GM11168 (cell line): ENCODE measurements around the gene TRPV5.

Experiments used
- in situ Hi-C: fragments of 300-500 bp; cut with MboI; formaldehyde crosslinking; loops from one replicate; pipeline ENCODE4 v1.12.0; 2022; ENCODE audit warnings: low sequenced_read_pairs; ENCODE audit not compliant: unreplicated experiment

Gene TRPV5

DNA sequence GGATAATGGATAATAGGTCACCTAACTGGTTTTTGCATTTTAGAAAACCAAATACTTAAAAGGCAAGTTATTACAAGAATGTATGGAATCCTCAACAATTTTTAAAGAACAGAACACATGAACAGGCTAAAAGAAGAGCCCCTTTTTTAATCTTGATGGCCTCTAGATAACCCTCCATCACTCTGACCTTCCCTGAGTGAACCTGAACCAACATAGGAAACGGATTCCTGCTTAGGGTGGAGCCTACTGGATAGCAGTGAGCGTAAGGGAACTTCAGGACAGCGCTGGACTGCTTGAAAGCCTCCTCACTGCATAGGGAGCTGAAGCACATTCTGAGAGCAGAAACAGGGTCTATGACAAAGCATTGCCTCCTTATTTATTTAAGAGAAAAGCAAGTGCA is 20.5 kb downstream of the TRPV5 start:
- in situ Hi-C loops = no loop called here

DNA sequence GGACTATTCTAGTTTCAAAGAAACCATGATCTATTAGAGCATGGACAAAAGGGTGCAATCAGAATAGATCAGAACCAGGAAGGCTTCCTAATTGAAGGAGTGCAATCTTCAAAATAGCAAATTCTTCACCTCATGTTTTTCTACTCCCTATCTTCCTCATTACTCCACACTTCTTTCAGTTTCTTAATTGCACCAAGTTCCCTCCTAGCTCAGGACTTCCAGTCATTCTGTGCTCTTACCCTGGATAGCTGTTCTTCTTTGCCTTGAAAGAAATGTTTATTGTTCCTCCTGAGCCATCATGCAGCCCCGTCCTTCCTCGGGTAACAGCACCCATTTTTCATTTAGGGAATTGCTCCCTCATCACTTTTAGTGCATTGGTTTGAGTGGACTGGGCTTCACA is 23.1 kb downstream of the TRPV5 start:
- in situ Hi-C loops = no loop called here

DNA sequence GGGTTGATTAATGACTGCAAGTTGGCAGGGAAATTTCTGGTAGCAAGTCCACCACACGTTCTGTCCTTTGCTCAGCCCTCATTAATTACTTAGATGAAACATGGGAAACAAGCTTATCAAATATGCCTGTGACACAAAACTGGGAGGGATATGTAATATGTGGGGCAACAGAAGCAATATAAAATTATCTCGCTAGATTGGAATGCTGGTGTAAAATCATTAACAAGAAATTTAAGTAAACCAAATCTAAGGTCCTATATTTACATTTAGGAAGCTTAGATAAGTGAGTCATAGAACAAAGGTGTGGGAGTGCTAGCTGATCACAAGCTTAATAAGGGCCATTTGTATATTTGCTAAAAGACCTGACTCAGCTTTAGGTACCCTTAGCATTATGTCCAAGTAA is 23.5 kb downstream of the TRPV5 start:
- in situ Hi-C loops = no loop called here

DNA sequence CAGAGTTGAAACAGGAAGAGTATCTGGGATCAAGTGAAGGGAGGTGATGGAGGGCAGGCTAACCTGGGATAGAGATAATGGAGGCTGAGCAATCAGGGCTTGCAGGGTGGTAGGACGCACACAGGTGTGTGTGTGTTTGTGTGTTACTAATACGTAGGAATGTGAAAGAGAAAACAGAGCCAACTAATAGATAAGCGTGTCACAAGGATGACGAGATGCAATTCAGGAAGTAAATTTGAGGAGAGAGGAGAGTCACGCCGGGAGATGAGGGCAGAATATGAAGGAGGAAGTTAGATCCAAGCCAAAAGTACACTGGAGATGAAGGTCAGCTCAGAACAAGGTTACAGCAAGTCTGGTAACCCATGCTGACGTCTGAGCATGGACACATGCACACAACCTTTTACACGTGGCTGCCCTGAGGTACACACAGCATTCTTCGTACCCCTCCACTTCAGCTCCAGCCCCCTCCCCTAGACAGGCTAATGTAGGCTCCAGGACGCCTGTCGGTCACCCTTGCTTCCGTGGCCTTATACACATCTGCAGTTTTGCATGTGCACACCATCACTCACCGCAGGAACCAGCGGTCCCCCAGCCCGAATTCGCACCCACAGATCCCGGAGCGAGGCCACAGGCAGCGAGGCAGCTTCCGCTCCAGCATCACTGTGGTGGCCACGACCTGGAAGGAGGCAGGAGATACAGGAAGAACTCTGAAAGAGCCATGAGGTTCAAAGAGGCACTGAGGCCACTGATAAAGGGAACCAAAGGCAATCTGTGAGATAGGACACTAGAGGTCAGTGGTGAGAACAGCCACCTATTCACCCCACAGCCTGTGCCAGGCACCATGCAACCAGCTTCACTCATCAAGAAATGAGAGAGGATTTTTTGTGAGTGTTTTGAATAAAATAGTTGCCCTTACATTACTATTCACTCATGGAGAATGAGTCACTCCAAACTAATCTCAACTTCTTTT is 24.3 kb downstream of the TRPV5 start:
- in situ Hi-C loops = no loop called here

DNA sequence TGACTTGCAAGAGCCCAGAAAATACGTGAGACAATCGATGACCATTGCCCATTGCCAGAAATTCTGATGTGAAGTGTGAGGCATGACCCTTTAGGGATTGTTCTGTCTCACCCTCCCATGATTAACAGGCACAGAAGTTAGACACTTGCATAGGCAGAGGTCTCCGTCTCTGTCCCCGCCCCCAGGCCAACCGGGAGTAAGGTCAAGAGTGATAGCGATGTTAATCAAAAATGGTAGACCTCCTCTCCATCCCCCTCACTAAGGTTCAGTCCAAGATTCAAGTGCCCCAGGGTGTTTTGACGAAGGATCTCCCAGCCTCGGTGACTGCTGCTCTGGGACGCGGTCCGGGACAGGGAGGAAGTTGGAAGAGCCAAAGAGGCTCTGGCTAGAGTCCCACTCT is 25.3 kb downstream of the TRPV5 start:
- in situ Hi-C loops = no loop called here

DNA sequence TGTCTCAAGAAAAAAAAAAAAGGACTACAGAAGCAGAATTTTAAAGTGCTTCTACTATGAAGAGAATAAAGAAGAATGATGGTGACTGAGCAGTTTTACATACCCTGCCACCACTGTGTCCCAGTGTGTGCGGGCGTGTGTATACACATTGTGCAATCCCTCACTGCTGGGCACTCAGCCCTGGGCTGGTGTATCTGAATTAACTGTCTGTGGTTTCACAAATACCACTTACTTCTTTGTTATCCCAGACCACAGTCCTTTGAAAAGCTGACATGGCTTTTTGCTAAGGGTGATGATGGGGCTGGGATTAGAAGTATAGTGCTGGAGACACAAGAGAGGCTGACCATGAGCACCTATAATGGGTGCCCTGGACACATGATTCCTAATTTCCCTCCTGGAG is 26.9 kb downstream of the TRPV5 start:
- in situ Hi-C loops = no loop called here

DNA sequence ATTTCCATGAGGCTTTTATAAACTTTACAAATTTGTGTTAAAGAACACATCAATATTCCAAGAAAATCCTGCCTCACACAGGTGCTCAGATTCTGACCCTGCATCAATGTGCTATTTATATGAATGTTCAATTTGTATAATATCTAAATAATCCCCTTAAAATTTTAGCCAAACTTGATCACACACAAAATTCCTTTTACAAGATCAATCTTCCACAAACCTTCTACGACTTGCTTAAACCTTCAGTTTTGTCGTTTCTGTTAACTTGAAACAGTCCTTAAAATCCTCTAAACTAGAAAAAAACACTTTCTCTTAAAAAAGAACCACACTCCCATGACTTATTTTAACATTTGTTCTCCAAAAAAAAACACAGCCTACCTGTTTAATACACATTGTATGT is 27.8 kb downstream of the TRPV5 start:
- in situ Hi-C loops = no loop called here

DNA sequence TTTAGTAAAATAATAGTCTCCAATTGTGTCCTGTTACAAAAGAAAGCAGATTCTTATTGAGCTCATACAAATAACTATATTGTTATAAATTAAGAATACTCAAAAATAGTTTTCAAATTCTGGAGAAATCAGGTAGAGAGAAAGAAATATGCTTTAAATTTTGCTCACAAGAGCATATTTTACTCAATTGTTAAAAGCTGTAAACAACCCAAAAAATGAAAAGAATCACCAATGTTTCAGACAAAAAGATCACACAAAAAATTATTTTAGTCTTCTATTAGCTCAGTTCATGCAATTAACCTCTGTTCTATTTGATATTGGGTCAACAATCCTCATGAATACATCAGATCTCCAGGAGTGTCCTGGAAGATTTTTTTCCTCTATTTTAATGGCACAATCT is 29.4 kb downstream of the TRPV5 start:
- in situ Hi-C loops = no loop called here

DNA sequence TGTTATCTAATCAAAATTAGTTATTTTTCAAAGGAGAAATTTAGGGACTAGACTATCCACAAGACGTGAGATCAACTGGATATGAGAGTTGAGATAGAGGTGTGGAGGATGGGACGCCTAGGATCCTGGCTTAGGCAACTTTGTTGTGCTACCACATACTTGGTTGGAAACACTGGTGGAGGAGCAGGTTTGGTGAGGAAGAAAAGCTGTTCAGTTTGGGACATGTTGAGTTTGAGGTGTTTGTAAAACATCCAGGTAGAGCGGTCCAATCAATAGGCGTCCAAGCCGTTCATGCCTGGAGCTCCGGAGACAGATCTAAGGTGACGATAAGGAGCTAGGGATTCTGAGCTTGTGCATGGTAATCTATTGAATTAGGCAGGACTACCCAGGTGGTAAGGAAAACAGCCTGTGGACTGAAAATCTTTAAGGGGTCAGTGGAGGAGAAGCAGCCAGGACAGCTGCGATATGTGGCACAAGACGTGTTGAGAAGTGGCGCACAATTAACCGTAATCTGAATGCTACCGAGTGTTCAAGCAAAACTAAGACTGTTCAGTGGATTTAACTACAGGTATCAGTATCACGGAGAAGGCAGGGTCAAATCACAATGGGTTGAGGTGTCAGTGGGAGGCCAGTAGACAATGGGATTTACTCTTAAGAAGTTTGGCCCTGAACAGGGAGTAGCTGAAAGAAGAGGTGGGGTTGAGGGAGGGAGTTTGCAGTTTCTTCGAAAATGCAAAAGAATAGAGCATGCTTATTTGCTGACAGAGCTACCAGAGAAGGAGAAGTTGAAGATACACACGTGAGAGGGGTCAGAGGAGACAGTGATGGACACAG is 31.9 kb downstream of the TRPV5 start:
- in situ Hi-C loops = no loop called here

DNA sequence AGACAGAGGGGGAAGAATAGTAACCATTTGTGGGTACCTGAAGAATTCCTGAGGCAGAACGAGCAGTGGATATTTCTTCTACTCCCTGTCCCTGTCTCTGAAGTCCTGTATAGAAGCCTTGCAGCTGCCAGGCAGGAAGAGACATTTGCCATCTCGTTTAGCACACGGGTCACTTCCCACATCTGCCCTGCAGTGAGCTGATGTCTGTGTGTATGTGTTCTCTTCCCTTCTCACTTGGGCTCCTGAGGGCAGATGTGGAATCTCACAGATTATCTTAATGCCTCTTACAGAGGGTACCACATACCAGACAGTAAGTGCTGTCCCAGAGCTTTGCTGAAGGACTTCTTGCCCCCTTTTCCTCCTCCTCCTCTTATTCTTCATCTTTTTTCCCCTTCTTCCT is 33.9 kb downstream of the TRPV5 start:
- in situ Hi-C loops = no loop called here

DNA sequence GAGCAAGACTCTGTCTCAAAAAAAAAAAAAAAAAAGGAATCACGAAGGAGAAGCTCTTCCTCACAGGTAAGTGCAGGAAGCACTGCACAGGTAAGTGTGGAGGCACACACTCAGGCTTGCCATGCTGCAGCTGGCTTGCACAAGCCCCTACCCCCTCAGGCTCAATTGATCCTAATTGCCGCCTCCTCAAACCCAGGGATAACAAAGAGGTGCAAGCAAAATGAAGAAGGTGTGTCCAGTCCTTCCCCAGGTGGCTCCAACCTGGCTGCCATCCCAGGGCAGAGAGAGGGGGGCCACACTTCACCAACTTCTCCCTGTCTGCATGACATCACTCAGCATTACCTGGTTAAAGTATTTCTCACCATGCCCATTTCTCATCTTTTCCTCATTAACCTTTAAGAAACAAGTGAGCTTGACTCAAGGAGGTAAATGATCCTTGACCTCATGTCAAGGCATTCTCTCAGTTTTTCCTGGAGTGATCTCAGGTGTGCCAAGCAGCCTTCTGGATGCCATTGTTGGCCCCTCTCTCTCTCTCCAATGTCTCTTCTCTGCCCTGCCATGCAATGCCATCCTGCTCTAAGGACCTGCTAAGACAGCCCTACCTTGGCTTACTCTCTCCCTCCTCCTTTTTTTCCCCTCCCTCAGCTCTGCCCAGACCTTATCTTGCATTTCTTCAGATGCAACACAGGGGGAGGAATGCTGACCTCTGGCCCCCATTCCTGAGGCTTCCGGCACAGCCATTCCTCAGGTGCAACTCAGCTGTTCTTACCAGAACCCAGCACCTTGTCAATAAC is 35.0 kb downstream of the TRPV5 start:
- in situ Hi-C loops = no loop called here

DNA sequence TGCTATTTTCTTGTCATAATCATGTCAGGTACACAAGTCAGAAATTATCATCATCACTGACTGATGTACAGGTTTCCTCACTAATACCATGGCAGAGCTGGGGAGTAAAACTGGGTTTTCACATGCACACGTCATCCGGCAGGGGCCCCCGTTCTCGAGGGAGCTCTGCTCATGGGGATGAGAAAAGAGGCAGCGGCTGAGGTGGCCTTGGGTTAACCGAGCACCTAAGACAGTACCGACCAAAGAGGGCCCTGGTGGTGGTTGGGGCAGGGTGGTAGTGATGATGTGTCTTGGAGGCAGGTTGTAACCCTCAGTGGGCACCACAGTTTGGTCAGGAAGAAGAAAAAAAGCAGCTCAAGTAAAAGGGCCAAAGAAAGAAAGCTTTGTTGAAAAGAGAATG is 35.9 kb downstream of the TRPV5 start:
- in situ Hi-C loops = no loop called here

DNA sequence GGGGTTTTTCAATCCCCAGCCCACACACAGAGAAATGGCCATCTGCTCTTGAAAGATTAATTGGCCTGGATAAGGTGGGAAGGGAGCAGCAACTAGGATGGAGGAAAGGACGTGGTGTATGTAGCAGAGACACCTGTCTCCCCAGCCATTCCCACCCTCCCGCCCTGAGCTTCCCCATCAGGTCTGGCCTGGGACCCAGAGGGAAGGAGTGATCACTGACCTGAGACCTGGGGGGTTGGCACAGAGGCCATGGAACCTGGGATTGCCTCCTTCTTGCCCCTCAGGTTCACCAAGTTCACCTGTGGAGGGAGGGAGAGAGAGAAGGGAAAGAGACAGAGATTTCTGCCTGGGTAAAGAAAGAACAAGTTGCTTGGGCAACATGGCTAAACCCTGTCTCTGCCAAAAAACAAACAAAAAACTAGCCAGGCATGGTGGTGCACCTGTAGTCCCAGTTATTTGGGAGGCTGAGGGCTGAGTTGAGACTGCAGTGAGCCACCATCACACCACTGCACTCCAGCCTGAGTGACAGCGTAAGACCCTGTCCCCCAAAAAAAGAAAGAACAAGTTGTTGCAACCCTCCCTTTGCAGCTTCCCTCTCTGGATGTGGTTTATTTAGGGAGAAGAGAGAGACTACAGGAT is 36.7 kb downstream of the TRPV5 start:
- in situ Hi-C loops = no loop called here

DNA sequence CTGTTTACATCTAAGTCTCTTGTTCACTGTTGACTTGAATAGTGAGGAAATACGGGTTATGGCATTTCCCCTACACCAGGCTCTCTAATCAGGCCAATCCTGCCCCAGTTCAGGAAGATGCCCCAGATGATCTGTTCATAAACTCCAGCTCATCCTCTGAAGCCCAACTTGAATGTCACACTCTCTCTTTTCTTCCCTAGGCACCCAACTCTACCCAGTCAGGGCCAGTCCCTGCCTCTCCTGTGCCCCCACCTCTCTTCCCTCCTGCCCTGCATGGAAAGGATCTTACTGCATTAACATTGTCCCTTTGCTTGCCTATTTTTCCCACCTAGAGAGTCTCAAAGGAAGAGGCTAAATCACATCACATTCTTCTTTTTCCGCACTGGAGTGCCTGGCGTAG is 37.4 kb downstream of the TRPV5 start:
- in situ Hi-C loops = no loop called here

DNA sequence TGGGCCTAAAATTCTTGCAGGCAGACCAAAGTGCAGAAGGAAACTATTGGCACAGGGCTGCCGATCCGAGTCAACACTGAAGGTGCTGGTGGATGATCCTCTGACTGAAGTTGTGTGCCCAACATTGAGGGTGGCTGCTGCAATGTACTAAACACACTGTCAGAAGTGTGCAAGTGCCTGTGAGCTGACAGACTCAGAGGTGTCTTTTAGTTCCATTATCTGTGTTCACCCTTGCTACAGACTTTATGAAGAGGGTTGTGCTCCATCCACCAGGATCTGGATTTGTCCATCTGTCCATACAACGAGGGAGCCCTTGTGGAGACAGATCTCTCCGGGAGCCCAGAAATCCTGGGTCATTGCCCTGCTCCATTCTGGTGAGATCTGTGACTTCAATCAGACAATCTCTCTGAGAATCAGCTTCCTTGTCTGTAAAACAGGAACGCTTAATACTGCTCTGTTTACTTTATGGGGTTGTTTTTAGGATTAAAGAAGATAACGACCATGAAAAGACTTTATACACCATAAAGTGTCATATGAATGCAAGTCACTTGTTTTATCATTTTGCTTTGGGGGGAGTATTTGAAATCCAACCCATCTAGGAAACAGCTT is 38.5 kb downstream of the TRPV5 start:
- in situ Hi-C loops = no loop called here

DNA sequence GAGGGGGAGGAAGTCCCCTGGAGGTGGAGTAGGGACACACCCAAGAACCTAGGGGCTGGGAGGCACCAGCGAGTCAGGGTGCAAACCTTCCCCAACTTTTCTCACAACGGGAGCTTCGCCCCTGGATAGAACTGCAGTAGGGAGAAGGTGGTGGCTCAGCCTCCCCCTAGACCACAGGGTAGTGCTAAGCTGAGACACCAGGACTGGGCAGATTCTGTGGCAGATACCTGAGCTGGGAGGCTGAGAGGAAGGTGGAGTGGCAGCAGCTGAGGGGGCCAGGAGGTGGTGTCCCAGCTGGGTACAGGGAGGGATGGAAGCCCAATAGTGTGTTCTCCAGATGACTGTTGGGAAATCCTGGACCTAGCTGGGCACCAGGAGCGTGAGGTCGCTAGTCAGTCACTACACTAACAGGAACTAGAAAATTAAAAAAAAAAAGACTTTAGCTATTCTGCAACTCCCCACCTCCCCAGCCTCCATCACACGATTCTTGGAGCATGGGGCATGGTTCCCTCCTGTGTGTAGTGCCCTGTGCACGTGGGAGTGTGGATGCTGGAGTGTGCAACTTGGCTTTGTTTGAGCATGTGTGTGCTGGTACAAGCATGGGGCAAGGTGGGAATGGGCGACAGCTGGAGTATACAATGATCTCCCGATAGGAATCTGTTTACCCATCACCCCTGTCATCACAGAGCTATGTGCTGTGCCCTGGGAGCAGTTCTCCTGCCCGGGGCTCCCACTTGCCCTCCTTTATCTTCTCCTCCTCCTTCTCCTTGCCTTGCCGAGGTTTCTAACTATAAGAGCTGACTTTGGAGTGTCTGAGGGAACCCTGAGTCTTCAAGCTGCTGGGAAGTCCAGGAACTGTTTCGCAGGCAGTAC is 39.2 kb downstream of the TRPV5 start:
- in situ Hi-C loops = no loop called here

DNA sequence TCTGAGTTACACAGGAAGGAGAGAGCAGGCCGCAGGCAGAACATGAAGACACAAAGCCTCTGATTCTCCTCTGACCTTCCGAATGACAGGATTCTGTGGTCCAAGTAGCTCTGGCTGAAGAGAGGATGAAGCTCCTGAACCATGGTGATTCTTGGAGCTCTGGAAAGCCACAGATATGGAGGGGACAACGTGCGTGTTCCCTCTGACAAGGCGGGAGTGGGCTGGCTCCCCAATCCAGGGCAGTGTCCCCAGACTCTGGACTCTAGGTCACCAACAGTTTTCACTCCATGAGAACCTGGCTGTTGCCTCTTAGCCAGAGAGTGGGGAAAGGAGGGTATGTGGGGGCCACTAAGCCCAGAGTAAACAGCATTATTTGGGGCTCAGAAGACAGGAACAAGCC is 40.6 kb downstream of the TRPV5 start:
- in situ Hi-C loops = no loop called here

DNA sequence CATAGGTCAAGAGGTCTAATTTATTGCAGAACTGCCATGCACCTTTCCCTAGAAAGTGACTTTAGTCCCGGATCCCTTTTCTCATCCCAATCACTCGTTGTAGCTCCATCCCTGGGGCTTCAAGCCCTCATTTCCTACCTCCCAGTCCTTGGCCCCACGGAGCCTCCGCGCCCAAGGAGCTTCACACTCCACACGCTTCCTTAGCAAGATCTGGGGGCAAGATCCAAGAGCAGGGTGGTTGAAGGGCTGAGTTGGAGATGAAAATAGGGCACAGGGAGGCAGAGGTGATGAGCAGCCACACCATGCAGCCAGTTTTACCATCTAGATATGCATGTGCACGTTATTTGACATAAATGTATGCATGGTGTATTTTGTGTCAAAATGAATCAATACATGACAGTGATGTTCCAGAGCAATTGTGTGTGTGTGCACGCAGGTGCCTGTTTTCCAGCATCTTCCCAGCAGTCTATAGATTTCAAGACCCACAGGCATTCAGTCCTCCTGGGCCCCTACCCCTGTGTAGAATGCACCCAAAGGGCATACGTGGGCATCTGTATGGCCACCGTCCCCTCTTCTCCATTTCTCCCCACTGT is 42.0 kb downstream of the TRPV5 start:
- in situ Hi-C loops = no loop called here
